Measurements from ENCODE around the gene MCM10.

DNA sequence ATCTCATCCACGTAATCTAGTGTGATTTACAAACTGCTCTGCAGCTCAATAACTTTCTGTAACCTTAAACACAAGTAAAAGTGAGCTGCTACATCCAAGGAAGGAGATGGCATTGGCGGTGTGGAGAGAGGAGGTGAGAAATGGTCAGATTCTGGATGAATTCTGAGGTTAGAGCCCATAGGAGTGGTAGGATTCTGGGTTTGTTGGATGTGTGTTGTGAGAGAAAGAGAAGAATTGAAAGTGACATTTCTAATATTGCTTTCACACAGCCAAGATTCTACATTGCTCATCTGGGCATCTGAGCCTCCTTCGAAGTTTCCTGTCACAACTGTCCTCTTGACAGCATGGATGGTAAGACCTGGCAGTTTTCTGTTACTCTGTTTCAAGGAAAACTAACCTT lies 2.5 kb downstream of the MCM10 start:
- TF ChIP-seq YY1 (IDR thresholded peaks at IDR 0.05; ENCODE audit: low read depth, low read length) = no peak
- TF ChIP-seq RAD21 (IDR thresholded peaks at IDR 0.05; ENCODE audit: insufficient read depth, low read depth, low read length) = no peak
- TF ChIP-seq TCF3 (IDR thresholded peaks at IDR 0.05; ENCODE audit: borderline replicate concordance, insufficient read depth, low read depth, low read length) = no peak
- TF ChIP-seq, protein P1, sequence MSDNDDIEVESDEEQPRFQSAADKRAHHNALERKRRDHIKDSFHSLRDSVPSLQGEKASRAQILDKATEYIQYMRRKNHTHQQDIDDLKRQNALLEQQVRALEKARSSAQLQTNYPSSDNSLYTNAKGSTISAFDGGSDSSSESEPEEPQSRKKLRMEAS (IDR thresholded peaks at IDR 0.05; ENCODE audit: low read depth, low read length) = no peak
- TF ChIP-seq, protein P2, sequence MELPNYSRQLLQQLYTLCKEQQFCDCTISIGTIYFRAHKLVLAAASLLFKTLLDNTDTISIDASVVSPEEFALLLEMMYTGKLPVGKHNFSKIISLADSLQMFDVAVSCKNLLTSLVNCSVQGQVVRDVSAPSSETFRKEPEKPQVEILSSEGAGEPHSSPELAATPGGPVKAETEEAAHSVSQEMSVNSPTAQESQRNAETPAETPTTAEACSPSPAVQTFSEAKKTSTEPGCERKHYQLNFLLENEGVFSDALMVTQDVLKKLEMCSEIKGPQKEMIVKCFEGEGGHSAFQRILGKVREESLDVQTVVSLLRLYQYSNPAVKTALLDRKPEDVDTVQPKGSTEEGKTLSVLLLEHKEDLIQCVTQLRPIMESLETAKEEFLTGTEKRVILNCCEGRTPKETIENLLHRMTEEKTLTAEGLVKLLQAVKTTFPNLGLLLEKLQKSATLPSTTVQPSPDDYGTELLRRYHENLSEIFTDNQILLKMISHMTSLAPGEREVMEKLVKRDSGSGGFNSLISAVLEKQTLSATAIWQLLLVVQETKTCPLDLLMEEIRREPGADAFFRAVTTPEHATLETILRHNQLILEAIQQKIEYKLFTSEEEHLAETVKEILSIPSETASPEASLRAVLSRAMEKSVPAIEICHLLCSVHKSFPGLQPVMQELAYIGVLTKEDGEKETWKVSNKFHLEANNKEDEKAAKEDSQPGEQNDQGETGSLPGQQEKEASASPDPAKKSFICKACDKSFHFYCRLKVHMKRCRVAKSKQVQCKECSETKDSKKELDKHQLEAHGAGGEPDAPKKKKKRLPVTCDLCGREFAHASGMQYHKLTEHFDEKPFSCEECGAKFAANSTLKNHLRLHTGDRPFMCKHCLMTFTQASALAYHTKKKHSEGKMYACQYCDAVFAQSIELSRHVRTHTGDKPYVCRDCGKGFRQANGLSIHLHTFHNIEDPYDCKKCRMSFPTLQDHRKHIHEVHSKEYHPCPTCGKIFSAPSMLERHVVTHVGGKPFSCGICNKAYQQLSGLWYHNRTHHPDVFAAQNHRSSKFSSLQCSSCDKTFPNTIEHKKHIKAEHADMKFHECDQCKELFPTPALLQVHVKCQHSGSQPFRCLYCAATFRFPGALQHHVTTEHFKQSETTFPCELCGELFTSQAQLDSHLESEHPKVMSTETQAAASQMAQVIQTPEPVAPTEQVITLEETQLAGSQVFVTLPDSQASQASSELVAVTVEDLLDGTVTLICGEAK (IDR thresholded peaks at IDR 0.05; ENCODE audit: borderline replicate concordance) = no peak

Measured in GM12878 (cell line).